Thyroid gland (tissue), 4 donors: ENCODE measurements around the gene INPP5A. TPM values are rescaled to one million over a fixed set of nuclear protein-coding genes. Genes with fewer than 3 reads are reported as not detected.

Experiments
- DNase-seq, 2 donors: peaks; one replicate each; pipeline ENCODE4 v3.0.0-alpha.2; 2019
- H3K27ac ChIP-seq, 3 donors: fragments of 200-600 bp; sonication (generic); 1 replicate in 2 of 3; 2 replicates in 1 of 3; pipeline ENCODE4 v1.5.1; 2016 to 2019; ENCODE audit warnings: mild to moderate bottlenecking in 1 of 3, moderate library complexity in 1 of 3
- H3K27me3 ChIP-seq: fragments of 200-600 bp; sonication (generic); one replicate; pipeline ENCODE4 v1.5.1; 2019
- H3K36me3 ChIP-seq, 2 donors: fragments of 200-600 bp; sonication (generic); one replicate each; pipeline ENCODE4 v1.5.1; 2016 to 2019
- H3K4me1 ChIP-seq, 2 donors: fragments of 200-600 bp; sonication (generic); one replicate each; pipeline ENCODE4 v1.5.1; 2017 to 2019
- H3K4me3 ChIP-seq, 3 donors: fragments of 200-600 bp; sonication (generic); replicated peaks in 1 of 3; 1 replicate in 2 of 3; 2 replicates in 1 of 3; pipeline ENCODE4 v1.5.1; 2016; ENCODE audit warnings: mild to moderate bottlenecking in 1 of 3
- H3K9me3 ChIP-seq: fragments of 200-600 bp; sonication (generic); one replicate; pipeline ENCODE4 v1.5.1; 2017
- POLR2A ChIP-seq, 2 donors: fragments of 450-650 bp; IDR thresholded peaks; one replicate each; pipeline ENCODE4 v1.6.1; 2017; ENCODE audit warnings: antibody characterized with exemption in 2 of 2, mild to moderate bottlenecking in 2 of 2, moderate library complexity in 1 of 2
- WGBS, 2 donors: methylation state at CpG; one replicate each; pipeline ENCODE4 v1.1.5; 2017; 5-methylcytosine and 5-hydroxymethylcytosine counted together
- intact Hi-C: fragments of 100-400 bp; cut with DNase I; formaldehyde crosslinking; loops from one replicate; pipeline ENCODE4 v1.15.1; 2023
- total RNA-seq, 4 donors: library from RNA; depleted of rRNA; stranded (reverse); fragments of >200 nt; gene quantifications; one replicate each; pipeline ENCODE4 v1.2.3, GENCODE V29; 2016
- TF ChIP-seq, protein P1 (sequence below), 6 experiments: fragments of 200-600 bp in 3 of 6; fragments of 450-650 bp in 3 of 6; sonication (generic) in 3 of 6; IDR thresholded peaks; one replicate each; pipeline ENCODE4 v1.5.1; 2016 to 2019; ENCODE audit warnings: antibody characterized with exemption in 6 of 6, mild to moderate bottlenecking in 2 of 6, inconsistent platforms in 1 of 6, moderate library complexity in 1 of 6

INPP5A gene
- total RNA-seq, 4 donors from 2014 or later: 30.4 to 75.8 (median 41.1) TPM

DNA sequence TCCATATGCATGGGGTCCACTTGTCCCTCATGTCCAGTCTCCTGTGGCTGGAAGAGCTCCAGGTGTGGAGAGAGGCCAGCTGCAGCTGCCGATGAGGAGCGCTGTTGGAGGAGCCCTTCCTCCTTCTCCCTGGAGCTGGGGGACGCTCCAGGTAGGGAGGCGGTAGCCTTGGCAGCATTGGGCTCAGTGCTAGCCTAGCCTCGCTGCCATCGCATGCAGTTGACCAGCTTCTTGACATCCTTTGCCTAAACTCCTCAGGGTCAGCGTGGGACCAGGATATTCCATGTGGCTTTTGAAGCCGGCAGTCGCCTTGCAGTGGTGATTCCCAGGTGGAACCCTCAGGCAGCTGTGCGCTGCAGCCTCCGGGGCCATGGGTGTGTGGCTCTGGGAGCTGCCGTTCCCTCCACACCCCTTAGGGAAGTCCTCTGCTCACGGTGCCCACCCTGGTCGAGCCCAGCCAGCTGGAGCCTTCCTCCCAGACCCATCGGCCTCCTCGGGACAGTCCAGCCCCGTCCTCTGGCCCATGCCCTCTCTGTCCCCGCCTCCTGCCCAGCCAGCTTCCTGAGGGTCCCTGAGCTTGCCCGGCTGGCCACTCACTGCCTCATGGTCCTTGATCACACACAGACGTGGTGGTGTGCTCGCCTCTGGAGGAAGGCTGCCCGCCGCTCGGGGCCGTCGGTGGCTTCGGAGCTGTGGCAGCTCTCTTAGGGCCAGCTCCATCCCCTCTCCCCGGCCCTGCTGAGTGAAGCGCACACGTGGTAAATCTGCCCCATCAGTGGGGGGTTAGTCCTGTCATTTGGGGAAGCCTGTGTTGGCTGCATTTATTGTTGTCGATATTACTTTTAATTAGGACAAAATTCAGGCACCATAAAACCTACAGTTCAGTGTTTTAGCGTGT is 21.2 kb downstream of the INPP5A start:
- intact Hi-C loops: no loop called here
- no peaks in the 10 kb centered on the region for H3K9me3 ChIP-seq
- H3K27me3 ChIP-seq: no peaks in the 10 kb centered on the region
- H3K27ac ChIP-seq: no peak overlapping the region
- H3K4me3 ChIP-seq: no peak overlapping the region
- TF ChIP-seq POLR2A (IDR thresholded peaks at IDR 0.05): no peak
- TF ChIP-seq, protein P1, sequence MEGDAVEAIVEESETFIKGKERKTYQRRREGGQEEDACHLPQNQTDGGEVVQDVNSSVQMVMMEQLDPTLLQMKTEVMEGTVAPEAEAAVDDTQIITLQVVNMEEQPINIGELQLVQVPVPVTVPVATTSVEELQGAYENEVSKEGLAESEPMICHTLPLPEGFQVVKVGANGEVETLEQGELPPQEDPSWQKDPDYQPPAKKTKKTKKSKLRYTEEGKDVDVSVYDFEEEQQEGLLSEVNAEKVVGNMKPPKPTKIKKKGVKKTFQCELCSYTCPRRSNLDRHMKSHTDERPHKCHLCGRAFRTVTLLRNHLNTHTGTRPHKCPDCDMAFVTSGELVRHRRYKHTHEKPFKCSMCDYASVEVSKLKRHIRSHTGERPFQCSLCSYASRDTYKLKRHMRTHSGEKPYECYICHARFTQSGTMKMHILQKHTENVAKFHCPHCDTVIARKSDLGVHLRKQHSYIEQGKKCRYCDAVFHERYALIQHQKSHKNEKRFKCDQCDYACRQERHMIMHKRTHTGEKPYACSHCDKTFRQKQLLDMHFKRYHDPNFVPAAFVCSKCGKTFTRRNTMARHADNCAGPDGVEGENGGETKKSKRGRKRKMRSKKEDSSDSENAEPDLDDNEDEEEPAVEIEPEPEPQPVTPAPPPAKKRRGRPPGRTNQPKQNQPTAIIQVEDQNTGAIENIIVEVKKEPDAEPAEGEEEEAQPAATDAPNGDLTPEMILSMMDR (IDR thresholded peaks at IDR 0.05): no peak
- DNase-seq: no peak
- WGBS, 2 donors: 85 to 88% methylated on average over 15 to 18 of the region's 32 CpGs
- H3K4me1 ChIP-seq: peaks cover 0 to 10% of the 10 kb centered on the region in 2 donors
- H3K36me3 ChIP-seq: no peaks in the 10 kb centered on the region

- intact Hi-C loops: no loop called here
- 94% methylated on average over 11 of the region's 11 CpGs for WGBS, 2 donors
- TF ChIP-seq POLR2A (IDR thresholded peaks at IDR 0.05): no peak
- TF ChIP-seq, protein P1 (IDR thresholded peaks at IDR 0.05): no peak
- H3K36me3 ChIP-seq: no peaks in the 10 kb centered on the region
- H3K27ac ChIP-seq: no peak overlapping the region
- H3K4me3 ChIP-seq: no peak overlapping the region
- H3K4me1 ChIP-seq: peaks cover 0 to 10% of the 10 kb centered on the region in 2 donors
- no peak for DNase-seq
- no peaks in the 10 kb centered on the region for H3K9me3 ChIP-seq
- no peaks in the 10 kb centered on the region for H3K27me3 ChIP-seq
These were observed 22.0 kb downstream of the INPP5A start for GRCh38 chr10:132559538-132559937.

- intact Hi-C loops: no loop called here
- no peak for TF ChIP-seq POLR2A (IDR thresholded peaks at IDR 0.05)
- TF ChIP-seq, protein P1 (IDR thresholded peaks at IDR 0.05): no peak
- Histone ChIP-seq H3K4me3 (no peak overlapping the region), H3K27me3 (no peaks in the 10 kb centered on the region), H3K27ac (no peak overlapping the region), H3K36me3 (no peaks in the 10 kb centered on the region), H3K9me3 (no peaks in the 10 kb centered on the region), H3K4me1 (peaks cover 0 to 10% of the 10 kb centered on the region in 2 donors)
- DNase-seq: no peak
- 54 to 63% methylated on average over 10 of the region's 10 CpGs for WGBS, 2 donors
These were observed 22.7 kb downstream of the INPP5A start for GRCh38 chr10:132560241-132560731.

DNA sequence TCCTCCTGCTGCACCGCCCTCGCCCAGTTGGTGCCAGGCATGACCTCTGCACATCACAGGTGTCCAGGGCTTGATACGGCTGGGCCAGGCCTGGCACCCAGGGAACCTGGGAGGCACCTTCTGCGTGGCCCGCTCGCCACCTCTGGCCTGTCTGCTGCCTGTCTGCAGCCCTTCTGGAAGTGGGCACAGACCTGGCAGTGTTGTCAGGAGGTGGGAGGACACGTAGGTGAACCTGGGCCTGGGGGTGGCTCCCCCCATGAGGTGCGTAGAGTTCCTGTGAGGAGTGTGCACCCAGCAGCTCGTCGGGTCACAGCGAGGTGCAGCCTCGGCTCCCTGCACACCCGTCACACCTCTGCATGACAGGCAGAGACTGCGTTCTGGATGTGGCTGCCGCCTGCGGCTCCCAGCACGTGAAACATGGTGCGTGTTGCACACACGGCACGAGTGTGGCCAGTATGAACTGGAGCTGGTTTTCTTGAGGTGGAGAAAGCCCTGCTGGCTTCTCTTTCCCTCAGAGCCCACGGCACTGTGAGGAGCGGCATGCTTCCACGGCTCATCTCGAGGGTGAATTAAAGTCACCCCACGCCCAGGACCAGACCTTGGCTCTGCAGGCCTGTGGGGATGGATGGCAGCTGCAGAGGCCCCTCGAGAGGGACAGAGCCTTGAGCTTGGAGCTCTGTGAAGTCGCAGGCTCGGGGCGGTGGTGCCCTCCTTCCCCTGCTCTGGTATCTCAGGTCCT is 24.8 kb downstream of the INPP5A start:
- Histone ChIP-seq H3K4me1 (peaks cover 0 to 10% of the 10 kb centered on the region in 2 donors), H3K4me3 (no peak overlapping the region), H3K36me3 (no peaks in the 10 kb centered on the region), H3K27ac (no peak overlapping the region), H3K27me3 (no peaks in the 10 kb centered on the region), H3K9me3 (no peaks in the 10 kb centered on the region)
- intact Hi-C loops: no loop called here
- DNase-seq: no peak
- WGBS, 2 donors: 95 to 100% methylated on average over 14 to 19 of the region's 29 CpGs
- no peak for TF ChIP-seq POLR2A (IDR thresholded peaks at IDR 0.05)
- TF ChIP-seq, protein P1 (IDR thresholded peaks at IDR 0.05): no peak
